Left renal pelvis (tissue), 4 donors: ENCODE results near the gene SGPP1. TPM values are rescaled to one million over a fixed set of nuclear protein-coding genes. Genes with fewer than 3 reads are reported as not detected.
A peak's percentile ranks its signal among the peaks of the same experiment; 100 is the strongest.
"Not testable (repeated sequence)": the region's sequence is repeated elsewhere in the genome, so short reads cannot be mapped to it uniquely, and the experiment has no call there.

Experiments used
- DNase-seq, 4 donors: peaks; one replicate each; pipeline ENCODE4 v3.0.0-alpha.2; 2013; ENCODE audit warnings: low read depth in 4 of 4, low spot score in 3 of 4
- polyA plus RNA-seq, 4 donors: library from polyadenylated mRNA; unstranded; fragments of 120-200 nt; gene quantifications; one replicate each; pipeline ENCODE4 v1.2.1, GENCODE V29; 2013; ENCODE audit not compliant: insufficient read length in 4 of 4

The SGPP1 gene
- polyA plus RNA-seq, 4 donors, result 19.5 to 38.8 (median 32.0) TPM

GRCh38 chr14:63642656-63643382 is 85.0 kb downstream of the SGPP1 start:
- no peak for DNase-seq

- peak; percentile 92 to 95 (median 94) for DNase-seq
Measured at GRCh38 chr14:63642229-63642611, 85.6 kb downstream of the SGPP1 start.

- DNase-seq, result peak; percentile 97 to 99 (median 98)
Measured at GRCh38 chr14:63641473-63642228, 86.2 kb downstream of the SGPP1 start, which contains the start of gene WDR89. TSS of gene WDR89 (minus strand) at chr14:63641871. CDS start at chr14:63599942, 41,929 bp downstream.

GRCh38 chr14:63638493-63638892 is 89.4 kb downstream of the SGPP1 start:
- DNase-seq, result no peak

GRCh38 chr14:63636094-63636635 is 91.7 kb downstream of the SGPP1 start:
- DNase-seq, result not testable (repeated sequence)

Other genes with a start within 250 kb of the SGPP1 start
- 10 to 100 TPM; 35.5 to 48.8 (median 40.8) TPM for gene PPP2R5E, start 184.7 kb downstream of the SGPP1 start, polyA plus RNA-seq
- gene WDR89, start 86.2 kb downstream of the SGPP1 start, polyA plus RNA-seq, result 10 to 100 TPM; 18.9 to 27.2 (median 23.9) TPM
- gene SYNE2, start 124.9 kb upstream of the SGPP1 start, polyA plus RNA-seq, result 100 to 1,000 TPM in 2 of 4 donors, 10 to 100 TPM in 2; 54.4 to 135 (median 108) TPM